Fibroblast of lung (primary cell): Measurements from ENCODE around the gene SIDT2. TPM values are rescaled to one million over a fixed set of nuclear protein-coding genes. Genes with fewer than 3 reads are reported as not detected.

ENCODE experiments used
- DNase-seq, 2 donors: peaks; one replicate each; pipeline versions ENCODE4 v3.0.0 to v3.0.0-alpha.2; 2010; ENCODE audit warnings: low read depth in 2 of 2
- H2AFZ ChIP-seq: 2 replicates; pipeline ENCODE4 v1.5.1; 2012; ENCODE audit warnings: low read length, control low read depth, inconsistent platforms
- H3K27ac ChIP-seq: 2 replicates; pipeline ENCODE4 v1.5.1; 2011; ENCODE audit warnings: low read length, control low read depth; ENCODE audit not compliant: insufficient read depth
- H3K27me3 ChIP-seq: 2 replicates; pipeline ENCODE4 v1.5.1; 2011; ENCODE audit warnings: mild to moderate bottlenecking, low read length; ENCODE audit not compliant: control insufficient read depth, insufficient read depth
- H3K36me3 ChIP-seq: 2 replicates; pipeline ENCODE4 v1.5.1; 2011; ENCODE audit warnings: low read length; ENCODE audit not compliant: control insufficient read depth, insufficient read depth
- H3K4me1 ChIP-seq: 2 replicates; pipeline ENCODE4 v1.5.1; 2011; ENCODE audit warnings: low read length; ENCODE audit not compliant: control insufficient read depth, insufficient read depth; ENCODE audit errors: extremely low read depth
- H3K4me2 ChIP-seq: 2 replicates; pipeline ENCODE4 v1.5.1; 2011; ENCODE audit warnings: low read length, control low read depth; ENCODE audit not compliant: insufficient read depth; ENCODE audit errors: extremely low read depth
- H3K4me3 ChIP-seq, 4 experiments: fragments of 200-600 bp in 1 of 4; sonication (generic) in 1 of 4; replicated peaks in 1 of 4; 2 replicates each; pipeline ENCODE4 v1.5.1; 2011 to 2016; ENCODE audit warnings: low read length in 4 of 4, low read depth in 3 of 4, mild to moderate bottlenecking in 3 of 4, control low read depth in 2 of 4, inconsistent platforms in 1 of 4, mixed read lengths in 1 of 4; ENCODE audit not compliant: insufficient read depth in 1 of 4; ENCODE audit errors: control extremely low read depth in 1 of 4
- H3K79me2 ChIP-seq: 2 replicates; pipeline ENCODE4 v1.5.1; 2012; ENCODE audit warnings: mild to moderate bottlenecking, low read length, inconsistent platforms; ENCODE audit not compliant: control insufficient read depth, insufficient read depth
- H3K9ac ChIP-seq: 2 replicates; pipeline ENCODE4 v1.5.1; 2011; ENCODE audit warnings: mild to moderate bottlenecking, low read length, control low read depth; ENCODE audit not compliant: insufficient read depth
- H3K9me3 ChIP-seq: 2 replicates; pipeline ENCODE4 v1.5.1; 2012; ENCODE audit warnings: low read depth, low read length; ENCODE audit not compliant: control insufficient read depth, insufficient read depth
- H4K20me1 ChIP-seq: 2 replicates; pipeline ENCODE4 v1.5.1; 2011; ENCODE audit warnings: low read length; ENCODE audit not compliant: control insufficient read depth, insufficient read depth; ENCODE audit errors: extremely low read depth
- EZH2 ChIP-seq: IDR thresholded peaks from 2 replicates; pipeline ENCODE4 v1.5.1; 2012; ENCODE audit warnings: low read length, control low read depth, mild to moderate bottlenecking; ENCODE audit errors: missing control alignments
- polyA plus RNA-seq, 2 donors: library from polyadenylated mRNA; depleted of rRNA in 1 of 2; stranded (reverse) in 1 of 2; unstranded in 1 of 2; fragments of >200 nt; gene quantifications; 2 replicates each; pipeline ENCODE4 v1.2.1, GENCODE V29; 2011 to 2012; ENCODE audit warnings: missing spikeins in 1 of 2
- total RNA-seq: library from RNA; depleted of rRNA; stranded (reverse); fragments of >200 nt; gene quantifications from 2 replicates; pipeline ENCODE4 v1.2.1, GENCODE V29; 2014
- TF ChIP-seq, protein P1 (sequence below), 2 donors: IDR thresholded peaks in 1 of 2; conservative IDR thresholded peaks in 1 of 2; 1 replicate in 1 of 2; 2 replicates in 1 of 2; pipeline ENCODE4 v1.5.1; 2011 to 2012; ENCODE audit warnings: low read length in 2 of 2, control low read depth in 1 of 2, inconsistent platforms in 1 of 2, low read depth in 1 of 2, mild to moderate bottlenecking in 1 of 2

SIDT2 gene
- total and polyA plus RNA-seq, 2 donors (not counting 1 experiment from before 2014, with no cell fraction given), result 23.5 to 27.2 TPM

DNA sequence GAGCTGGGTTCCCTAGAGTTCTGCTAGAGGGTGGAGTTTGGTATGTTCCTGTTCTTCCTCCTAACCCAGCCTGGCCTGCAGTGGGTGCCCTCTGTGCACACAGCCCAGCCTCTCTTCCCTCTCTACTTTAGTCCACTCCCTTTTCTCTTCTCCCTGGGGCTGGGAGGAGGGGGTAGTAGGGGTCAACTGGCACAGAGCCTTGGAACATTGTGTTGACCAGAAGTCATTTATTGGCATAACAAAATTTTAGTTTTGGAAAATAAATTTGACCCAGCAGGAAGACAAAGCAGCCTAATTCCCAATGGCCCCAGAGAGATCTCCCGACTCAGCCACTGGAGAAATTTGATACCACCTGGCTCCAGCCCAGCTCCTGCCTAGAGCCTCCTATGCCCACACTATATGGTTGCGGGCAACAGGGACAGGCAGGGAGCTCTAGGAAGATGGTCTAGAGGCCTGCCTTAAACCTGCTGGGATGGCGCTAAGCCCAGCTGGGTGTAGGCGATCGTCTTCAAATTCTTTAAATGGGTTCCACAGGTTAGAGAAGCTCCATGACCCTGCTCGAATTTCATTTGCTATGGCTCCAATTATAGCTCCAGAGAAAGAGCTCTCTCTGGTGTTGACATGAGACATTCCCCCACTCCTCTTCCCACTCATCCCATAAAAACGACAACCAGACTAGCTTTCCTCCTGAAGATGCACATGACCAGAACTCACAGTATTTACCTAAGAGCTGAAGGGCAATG lies 43.4 kb downstream of the SIDT2 start:
- Histone ChIP-seq H3K4me3 (no peak overlapping the region), H3K4me2 (peak overlapping the region; percentile 16), H3K9me3 (no peaks in the 10 kb centered on the region), H3K79me2 (no peaks in the 10 kb centered on the region), H3K27me3 (no peaks in the 10 kb centered on the region), H4K20me1 (no peaks in the 10 kb centered on the region), H3K36me3 (peaks cover 5% of the 10 kb centered on the region), H3K4me1 (peaks cover 32% of the 10 kb centered on the region), H2AFZ (no peak overlapping the region), H3K27ac (peak overlapping the region; percentile 4), H3K9ac (no peak overlapping the region)
- DNase-seq, result peak in 1 of 2 donors; percentile 85
- no peak for TF ChIP-seq EZH2
- TF ChIP-seq, protein P1, sequence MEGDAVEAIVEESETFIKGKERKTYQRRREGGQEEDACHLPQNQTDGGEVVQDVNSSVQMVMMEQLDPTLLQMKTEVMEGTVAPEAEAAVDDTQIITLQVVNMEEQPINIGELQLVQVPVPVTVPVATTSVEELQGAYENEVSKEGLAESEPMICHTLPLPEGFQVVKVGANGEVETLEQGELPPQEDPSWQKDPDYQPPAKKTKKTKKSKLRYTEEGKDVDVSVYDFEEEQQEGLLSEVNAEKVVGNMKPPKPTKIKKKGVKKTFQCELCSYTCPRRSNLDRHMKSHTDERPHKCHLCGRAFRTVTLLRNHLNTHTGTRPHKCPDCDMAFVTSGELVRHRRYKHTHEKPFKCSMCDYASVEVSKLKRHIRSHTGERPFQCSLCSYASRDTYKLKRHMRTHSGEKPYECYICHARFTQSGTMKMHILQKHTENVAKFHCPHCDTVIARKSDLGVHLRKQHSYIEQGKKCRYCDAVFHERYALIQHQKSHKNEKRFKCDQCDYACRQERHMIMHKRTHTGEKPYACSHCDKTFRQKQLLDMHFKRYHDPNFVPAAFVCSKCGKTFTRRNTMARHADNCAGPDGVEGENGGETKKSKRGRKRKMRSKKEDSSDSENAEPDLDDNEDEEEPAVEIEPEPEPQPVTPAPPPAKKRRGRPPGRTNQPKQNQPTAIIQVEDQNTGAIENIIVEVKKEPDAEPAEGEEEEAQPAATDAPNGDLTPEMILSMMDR (conservative IDR thresholded peaks at IDR 0.05 in 1 of 2, IDR thresholded peaks at IDR 0.05 in 1 of 2; ENCODE audit: low read depth in 1 of 2, low read length in 2 of 2), result peak; percentile 9 to 16

DNA sequence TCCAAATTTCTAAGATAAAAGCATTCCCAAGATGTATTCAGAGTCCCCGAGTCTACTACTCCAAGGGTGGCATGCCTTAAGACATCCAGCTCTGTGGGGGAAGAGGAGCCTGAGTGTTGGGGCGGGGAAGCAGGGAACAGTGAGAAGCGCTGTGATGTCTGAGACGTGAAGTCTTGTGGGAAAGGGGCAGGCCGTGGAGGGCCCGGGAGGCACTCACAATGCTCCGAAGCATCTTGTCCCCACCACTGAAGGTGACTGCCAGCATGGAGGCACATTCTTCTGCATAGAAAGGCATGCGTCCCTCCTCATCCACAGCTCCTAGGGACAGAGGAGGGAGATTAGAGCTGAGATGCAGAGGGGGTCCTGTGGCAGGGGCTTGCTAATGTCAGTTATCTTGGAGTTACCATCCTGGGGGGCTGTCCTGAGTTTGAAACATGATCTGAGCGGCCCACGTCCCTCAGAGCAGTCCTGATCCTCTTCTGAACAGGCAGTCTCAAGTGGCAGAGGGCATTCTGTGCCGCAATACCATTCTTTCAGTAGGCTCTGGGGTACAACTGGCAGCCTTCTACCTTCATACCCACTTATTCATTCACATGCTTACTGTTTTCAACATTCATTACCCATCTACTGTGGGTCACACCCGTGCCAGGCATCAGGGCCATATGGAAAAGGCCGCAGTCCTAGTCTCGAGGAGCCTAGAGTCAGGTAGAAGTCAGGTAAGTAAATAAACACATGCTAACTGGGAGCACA lies 44.6 kb downstream of the SIDT2 start:
- Histone ChIP-seq H3K4me2 (no peak overlapping the region), H3K27ac (no peak overlapping the region), H2AFZ (no peak overlapping the region), H3K9me3 (no peaks in the 10 kb centered on the region), H3K4me1 (peaks cover 23% of the 10 kb centered on the region), H3K4me3 (no peak overlapping the region), H3K79me2 (no peaks in the 10 kb centered on the region), H4K20me1 (no peaks in the 10 kb centered on the region), H3K27me3 (no peaks in the 10 kb centered on the region), H3K36me3 (peaks cover 9% of the 10 kb centered on the region), H3K9ac (no peak overlapping the region)
- DNase-seq, result no peak
- no peak for TF ChIP-seq EZH2
- TF ChIP-seq, protein P1 (conservative IDR thresholded peaks at IDR 0.05 in 1 of 2, IDR thresholded peaks at IDR 0.05 in 1 of 2; ENCODE audit: low read depth in 1 of 2, low read length in 2 of 2), result no peak
